Smooth muscle cell of the brain vasculature (primary cell): Measurements from ENCODE around the gene BRD9.
"Not testable (repeated sequence)": the region's sequence is repeated elsewhere in the genome, so short reads cannot be mapped to it uniquely, and the experiment has no call there.

Experiments
- DNase-seq: peaks from one replicate; pipeline ENCODE4 v3.0.0-alpha.2; 2012; ENCODE audit warnings: low read depth, low spot score

Gene BRD9

DNA sequence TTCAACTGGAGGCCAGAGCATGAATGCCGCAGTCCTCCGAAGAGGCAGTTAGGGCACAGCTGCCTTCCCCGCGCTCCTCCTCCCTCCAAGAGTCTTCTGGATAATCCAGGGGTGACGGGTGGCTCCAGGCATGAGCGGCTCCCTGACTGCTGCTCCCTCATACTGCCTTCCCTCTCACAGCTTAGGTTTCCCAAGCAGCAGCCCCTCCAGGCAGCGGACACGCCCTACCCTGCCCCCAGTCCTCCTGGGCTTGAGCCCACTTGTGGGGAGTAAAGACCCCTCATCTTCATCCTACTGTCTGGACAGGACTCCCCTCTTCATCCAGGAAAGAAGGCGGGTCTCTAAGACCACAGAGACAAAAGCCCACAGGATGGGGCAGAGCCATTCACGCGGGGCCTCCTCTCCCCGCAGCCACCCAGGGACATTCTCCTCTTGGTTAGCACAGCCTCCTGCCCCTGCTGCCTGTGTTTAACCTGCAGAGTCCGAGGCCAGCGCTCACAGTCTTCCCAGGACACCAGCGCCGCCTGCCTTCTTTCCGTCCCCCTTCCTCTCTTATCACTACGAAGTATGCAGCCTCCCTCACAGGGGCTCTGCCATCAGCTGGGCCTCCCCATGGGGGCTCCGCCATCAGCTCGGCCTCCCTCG lies 47.4 kb downstream of the BRD9 start:
- DNase-seq = not testable (repeated sequence)

DNA sequence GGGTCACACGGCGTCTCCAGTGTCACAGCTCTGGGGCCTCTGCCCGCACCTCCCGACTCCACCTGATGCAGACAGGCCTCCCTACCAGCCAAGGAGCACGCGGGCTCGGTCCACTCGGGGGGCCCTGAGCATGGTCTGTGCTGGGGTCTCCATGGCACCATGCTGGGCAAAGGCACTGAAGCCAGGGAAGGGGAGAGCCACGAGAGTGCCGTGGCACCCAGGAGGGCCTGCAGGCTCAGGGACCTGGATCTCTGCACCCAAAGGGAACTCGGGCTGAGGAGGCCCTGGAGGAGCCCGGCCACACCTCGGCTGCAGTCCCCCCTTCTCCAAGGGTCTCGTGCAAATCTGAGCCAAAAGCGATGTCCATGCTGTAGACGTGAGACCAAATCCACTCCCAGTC lies 48.2 kb downstream of the BRD9 start:
- not testable (repeated sequence) for DNase-seq

DNA sequence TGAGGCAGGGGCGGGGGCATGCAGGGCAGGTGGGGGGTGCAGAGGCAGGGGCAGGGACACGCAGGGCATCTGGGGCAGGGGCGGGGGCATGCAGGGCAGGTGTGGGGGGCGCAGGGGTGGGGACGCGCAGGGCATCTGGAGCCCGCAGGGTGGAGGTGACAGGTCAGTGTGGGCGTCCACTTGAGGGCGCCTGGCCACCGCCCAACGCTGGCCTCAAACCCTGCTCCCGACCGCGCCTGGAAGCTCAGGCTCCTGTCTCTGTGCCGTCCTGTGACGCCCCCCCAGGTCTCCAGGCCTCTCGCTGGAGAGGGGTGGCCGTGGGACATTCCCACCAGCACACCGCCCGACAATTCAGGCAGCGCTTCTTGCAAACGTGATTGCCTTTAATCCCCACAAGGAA lies 48.7 kb downstream of the BRD9 start:
- DNase-seq = not testable (repeated sequence)

DNA sequence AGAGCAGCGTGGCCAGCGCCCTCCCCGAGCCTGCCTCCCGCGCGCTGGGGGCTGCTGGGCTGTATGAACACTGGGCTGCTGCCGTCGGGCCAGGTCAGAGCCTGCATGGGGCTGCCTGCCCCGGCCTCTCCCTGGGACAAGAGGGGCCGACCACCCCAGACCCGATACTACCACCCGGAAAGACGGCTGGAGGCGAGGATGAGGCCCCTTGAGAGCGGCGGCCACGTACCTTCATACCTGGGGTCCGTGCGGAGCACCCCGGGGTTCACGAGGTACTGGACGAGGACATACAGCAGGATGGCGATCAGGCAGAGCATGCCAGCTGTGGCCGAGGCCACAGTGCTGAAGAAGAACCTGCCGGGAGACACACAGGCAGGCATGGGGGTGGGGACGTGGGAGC lies 49.2 kb downstream of the BRD9 start:
- DNase-seq = not testable (repeated sequence)

DNA sequence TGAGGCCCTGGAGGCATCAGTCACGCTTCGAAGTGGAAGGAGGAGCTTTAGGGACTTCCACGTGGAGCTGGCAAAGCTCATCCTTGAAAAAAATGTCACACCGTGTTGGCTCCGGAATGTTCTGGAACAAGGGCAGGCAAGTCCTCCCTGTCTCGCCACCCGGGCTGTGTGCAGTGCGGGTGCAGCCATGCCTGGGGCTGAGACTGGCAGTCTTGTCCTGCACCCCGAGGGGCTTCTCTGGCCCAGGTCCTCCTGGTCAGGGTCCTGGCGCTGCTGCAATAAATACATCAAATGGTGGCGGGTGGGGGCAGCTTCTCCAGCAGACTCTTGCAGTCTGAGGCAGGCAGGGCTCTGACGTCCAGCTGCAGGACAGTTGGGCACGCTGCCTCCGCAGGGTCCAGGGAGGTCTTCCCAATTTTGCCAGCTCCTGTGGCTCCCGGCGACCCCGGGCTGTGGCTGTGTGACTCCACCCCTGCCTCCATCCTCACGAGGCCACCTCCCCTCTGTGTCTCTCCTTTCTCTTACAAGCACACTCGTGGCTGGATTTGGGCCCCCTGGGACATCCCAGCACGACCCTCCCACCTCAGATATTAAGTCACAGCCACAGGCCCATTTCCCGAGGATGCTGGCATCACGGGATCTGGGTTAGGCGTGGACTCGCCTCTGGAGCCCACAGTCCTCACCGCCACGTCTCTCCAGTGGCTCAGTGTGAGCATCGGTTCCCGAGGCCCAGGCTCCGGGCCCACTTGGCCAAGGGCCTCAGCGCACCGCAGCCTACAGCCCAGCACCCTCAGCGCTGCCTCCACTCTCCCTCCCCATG lies 50.0 kb downstream of the BRD9 start:
- DNase-seq = not testable (repeated sequence)

DNA sequence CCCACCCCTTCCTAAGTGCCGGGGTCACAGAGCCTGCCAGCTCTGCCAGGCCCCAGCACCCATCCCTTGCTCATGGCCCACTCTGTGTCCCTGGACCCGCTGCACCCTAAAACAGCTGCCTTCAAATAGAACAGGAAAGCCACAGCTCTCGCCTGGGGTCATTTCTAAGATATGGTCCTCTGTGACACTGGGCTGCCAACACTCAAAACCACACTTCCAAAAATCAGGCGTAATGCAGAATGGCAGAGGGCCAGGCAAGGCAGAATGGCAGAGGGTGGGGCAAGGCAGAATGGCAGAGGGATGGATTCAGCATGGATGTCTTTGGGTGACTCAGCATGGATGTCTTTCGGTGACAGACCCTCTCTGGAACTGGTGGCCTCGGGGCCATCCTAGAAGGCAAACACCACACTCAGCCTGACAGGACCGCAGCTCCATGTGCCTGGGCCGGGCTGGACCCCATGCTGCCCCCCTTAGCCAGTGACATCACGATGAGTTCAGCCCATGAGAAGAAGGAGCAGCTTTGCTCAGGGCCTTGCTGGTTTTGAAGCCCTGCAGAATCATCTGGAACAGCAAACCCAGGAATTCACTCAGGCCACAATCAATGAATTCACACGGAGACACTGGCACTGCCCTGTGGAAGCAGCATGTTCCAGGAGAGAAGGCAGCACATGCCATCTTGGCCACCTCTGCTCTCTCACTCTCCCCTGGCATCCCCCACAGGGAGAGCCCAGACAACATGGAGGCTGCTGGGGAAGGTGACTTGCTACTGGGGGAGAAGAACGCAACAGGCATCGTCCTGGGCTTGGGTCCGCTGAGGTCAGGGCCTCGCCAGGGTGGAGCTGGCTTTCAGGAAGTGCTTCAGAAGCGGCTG lies 50.8 kb downstream of the BRD9 start:
- not testable (repeated sequence) for DNase-seq

DNA sequence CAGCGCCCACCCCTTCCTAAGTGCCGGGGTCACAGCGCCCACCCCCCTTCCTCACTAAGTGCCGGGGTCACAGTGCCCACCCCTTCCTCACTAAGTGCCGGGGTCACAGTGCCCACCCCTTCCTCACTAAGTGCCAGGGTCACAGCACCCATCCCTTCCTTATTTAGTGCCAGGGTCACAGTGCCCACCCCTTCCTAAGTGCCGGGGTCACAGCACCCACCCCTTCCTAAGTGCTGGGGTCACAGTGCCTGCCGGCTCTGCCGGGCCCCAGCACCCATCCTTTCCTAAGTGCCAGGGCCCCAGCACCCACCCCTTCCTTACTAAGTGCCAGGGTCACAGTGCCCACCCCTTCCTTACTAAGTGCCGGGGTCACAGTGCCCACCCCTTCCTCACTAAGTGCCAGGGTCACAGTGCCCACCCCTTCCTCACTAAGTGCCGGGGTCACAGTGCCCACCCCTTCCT lies 51.6 kb downstream of the BRD9 start:
- DNase-seq = not testable (repeated sequence)

DNA sequence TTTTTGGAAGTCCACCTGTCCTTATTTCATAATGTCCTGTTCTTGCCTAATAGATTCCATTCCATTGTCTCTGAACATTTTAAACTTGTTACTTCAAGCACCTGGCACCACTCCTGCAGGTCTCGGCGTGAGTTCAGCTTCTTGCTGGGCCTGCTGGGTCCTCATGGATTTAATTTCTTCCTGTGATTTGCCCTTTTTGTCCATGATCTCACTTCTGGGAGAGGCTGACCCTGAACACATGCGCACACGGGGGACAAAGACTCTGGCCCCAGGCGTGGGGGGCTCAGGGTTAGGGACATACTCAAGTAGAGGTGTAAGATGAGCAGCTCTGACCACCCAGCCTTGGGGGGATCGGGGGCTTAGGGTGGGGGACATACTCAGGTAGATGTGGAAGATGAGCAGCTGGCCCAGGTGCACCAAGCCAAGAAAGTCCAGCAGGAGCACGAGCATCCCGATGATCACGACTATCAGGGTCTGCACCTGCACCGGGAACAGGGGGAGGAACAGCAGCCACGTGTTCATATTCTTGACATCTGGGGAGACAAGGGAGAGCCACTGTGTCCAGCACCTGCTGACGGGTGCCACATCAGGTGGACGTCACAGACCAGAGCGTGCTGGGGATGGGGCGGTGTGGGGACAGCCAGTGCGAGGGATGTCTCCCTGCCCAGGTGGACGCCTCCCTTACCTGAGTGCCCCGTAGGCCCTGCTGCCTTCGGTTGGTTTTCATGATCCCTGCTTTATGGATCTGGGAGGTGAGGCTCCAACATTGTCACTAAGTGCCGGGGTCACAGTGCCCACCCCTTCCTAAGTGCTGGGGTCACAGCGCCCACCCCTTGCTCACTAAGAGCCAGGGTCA lies 52.3 kb downstream of the BRD9 start:
- not testable (repeated sequence) for DNase-seq

DNA sequence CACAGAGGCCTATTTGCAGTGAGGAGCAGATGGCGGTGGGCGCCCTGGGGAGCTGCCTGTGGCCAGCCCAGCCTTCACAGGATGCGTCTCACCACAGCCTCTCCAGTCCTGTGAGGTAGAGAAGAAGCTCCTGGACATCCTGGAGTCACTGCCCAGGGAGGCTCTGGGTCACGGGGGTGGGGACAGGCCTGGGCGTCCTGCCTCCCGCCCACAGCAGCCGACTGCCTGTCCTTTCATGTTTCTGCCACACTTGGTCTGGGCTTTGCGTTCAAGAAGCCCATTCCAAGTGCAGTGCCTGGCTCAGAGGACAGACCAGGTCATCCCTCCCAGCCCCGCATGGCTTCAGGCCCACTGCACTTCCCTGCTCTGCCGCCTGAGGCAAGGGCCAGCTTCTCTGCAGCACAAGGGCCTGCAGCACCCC lies 54.2 kb downstream of the BRD9 start:
- DNase-seq = not testable (repeated sequence)

DNA sequence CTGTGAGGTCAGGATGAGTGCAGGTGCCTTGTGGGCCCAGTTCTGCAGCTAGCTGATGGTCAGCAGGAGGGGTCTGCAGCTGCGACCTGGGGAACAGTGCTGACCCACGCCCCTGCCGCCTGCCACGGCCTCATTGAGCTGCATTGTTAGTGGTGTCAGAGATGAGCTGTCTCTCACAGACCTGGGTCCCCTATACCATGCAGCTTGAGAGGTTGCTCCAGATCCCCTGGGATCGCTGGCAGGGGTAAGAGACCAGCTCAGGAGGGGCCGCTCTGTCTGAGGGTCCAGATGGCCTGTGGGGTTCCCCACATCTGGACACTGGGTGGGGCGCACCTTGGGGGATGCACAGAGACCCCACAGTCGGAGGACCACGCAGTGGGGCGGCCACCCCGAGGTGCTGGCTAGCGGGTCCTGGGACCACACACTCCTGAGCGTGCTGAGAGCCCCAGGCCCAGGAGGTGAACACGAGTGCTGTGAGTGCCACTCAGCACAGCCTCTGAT lies 54.9 kb downstream of the BRD9 start:
- not testable (repeated sequence) for DNase-seq

DNA sequence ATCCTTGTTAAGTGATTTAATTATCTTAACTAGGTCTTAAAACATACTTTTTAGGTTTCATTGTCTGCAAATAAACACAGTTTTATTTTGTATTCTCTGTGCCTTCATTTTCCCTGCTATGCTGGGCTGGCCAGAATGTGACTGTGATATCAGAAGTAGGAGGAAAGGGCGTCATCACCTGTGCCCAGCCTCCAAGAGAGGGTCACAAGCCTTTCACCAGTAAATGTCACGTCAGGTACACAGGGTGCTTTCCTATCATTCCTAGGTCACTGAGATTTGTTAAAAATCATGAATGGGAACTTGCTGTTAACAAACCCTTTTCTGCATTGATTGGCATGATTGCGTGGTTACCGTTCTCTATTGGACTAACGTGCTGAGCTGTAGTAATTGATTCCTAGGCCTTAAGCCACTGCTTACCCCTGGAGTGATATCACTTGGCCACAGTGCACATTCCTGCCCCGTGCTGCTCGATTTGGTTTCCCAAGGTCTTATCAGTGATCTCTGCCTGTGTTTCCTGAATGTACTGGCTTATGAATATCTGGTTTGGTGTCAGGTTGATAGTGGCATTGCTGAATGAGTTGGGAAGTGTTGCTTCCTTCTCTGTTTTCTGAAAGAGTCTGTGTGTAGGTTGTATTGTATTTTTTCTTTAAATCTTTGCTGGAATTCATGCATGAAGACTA lies 56.5 kb downstream of the BRD9 start:
- not testable (repeated sequence) for DNase-seq

DNA sequence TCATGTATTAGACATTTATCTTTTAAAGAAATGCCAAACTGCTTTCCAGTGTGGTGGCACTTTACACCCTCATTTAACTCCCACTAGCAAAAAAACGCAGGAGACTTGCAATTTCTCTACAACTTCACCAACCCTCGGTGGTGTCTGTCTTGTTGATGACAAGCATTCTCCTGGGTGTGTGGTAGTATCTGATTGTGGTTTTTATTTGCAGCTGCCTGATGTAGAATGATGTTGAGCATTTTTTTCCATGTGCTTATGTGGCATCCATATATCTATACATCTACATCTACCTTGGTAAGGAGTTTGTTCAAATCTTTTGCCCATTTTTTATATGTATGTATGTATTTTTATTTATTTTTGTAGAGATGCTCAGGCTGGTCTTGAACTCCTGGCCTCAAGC lies 58.6 kb downstream of the BRD9 start:
- DNase-seq = not testable (repeated sequence)

DNA sequence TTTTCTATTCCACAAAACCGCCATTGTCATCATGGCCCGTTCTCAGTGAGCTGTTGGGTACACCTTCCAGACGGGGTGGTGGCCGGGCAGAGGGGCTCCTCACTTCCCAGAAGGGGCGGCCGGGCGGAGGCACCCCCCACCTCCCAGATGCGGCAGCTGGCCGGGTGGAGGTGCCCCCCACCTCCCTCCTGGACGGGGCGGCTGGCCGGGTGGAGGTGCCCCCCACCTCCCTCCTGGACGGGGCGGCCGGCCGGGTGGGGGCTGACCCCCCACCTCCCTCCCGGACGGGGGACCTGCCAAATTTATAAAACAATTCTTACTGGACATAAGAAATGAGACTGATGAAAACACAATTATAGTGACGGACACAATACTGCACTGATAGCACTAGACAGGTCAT lies 64.4 kb downstream of the BRD9 start:
- DNase-seq = not testable (repeated sequence)

DNA sequence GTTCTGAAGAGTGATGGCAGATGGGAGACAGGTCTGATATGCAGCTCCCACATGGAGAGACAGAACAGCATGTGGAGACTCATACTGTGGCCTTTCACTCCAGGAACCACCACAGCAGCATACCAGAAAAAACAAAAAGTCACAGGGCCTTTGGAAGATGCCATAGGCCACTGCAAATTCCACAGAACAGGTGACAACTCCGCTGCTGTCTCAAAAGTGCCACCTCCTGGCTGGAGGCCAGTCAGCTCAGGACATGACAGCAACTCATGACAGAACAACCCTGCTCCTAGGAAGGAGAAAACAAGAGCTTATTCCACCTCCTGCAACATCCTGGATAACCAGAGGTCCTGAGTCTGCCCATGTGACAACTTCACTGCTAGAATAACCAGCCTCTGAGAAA lies 67.1 kb downstream of the BRD9 start:
- not testable (repeated sequence) for DNase-seq

DNA sequence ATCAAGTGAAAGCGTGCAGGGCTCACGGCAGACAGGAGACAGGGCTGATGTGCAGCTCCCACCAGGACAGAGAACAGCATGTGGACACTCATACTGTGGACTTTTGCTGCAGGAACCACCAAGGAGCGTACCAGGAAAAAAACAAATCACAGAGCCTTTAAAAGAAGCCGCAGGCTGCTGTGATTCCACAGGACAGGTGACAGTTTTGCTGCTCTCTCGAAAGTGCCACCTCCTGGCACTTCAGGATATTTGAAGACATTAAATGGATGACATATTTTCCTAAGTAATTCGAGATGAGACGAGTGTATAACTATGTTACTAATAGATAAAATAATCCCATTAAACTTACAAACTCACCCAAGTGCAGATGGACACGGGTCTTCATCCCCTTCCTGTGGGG lies 71.1 kb downstream of the BRD9 start:
- DNase-seq = no peak

DNA sequence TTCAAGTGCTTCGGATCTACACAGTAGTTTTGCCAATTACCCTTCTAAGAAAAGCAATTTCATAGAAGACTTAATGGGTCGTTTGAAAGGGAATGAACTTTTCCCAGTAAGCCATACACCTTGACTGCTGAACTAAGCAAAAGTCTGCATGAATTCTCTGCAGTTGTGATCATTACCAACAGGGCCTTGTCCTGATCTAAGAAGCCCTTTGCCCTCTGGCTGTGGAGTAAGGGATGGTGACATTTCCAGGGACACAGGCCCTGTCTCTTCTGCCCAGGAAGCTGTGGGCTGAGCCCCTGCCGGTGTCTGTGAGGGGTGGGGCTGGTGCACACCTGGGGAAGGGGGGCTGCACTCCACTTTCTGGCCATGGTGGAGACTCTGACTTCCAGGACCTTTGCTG lies 72.4 kb downstream of the BRD9 start:
- DNase-seq = no peak

DNA sequence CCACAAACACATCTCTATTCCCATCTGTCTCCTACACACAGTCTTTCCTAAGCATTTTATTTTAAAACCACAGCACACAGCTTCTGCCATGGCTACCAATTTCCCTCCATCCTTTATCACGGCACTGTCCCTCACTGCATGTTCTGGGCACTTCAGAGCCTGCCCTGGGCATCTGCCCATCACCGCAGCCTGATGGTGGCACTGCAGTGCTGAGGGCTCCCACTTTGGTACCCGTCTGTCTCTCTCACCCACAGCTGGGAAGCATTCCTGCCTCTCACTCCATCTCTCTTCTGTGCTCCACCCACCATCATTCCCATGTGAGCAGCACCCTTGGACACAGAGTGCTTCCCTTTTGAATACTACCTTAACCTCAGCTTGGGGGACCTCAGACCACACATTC lies 73.5 kb downstream of the BRD9 start:
- DNase-seq = no peak

DNA sequence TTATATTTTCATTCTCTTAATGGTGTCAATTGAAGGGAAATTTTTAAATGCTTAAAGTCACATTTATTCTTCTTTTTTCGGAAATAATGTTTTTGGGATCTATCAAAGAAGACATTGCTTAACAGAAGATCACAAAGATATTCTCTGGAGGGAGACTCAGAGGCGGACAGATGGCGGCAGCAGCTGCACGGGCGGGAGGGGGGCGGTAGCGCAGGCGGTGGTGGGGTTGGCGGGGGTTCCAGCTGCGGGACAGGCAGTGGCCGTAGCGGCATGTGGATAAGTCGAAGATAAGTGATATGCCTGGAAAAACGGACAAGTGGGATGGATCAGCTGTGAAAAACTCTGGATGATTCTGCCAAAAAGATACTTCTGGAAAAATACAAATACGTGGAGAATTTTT lies 76.4 kb downstream of the BRD9 start:
- no peak for DNase-seq

DNA sequence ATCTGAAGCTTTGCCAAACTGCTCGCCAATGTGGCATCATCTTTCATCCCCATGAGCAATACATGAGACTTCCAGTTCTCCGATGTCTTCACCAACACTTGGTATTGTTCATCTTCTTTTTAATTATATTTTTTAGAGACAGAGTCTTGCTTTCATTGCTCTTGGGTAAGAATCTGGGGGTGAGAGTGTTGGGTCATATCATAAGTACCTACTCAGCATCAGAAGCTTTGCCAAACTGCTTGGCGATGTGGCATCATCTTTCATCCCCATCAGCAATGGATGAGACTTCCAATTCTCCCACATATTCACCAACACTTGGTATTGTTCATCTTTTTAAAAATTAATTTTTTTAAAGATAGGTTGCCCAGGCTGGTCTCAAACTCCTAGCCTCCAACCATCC lies 77.2 kb downstream of the BRD9 start:
- no peak for DNase-seq
